HG03432 (cell line): ENCODE measurements around the gene BCL2L12.

Source experiments
- ATAC-seq: cut with Tn5 transposase; IDR thresholded peaks from one replicate; pipeline ENCODE4 v1.9.1; 2021; ENCODE audit warnings: mild to moderate bottlenecking, moderate library complexity; ENCODE audit not compliant: unreplicated experiment

BCL2L12 gene

GRCh38 chr19:49641688-49642491 lies 23.8 kb upstream of the BCL2L12 start, which contains the start of gene SCAF1:
Gene SCAF1 (plus strand): TSS chr19:49642209. CDS start chr19:49645027, 2,818 bp downstream.
- peak; percentile 60 for ATAC-seq

DNA sequence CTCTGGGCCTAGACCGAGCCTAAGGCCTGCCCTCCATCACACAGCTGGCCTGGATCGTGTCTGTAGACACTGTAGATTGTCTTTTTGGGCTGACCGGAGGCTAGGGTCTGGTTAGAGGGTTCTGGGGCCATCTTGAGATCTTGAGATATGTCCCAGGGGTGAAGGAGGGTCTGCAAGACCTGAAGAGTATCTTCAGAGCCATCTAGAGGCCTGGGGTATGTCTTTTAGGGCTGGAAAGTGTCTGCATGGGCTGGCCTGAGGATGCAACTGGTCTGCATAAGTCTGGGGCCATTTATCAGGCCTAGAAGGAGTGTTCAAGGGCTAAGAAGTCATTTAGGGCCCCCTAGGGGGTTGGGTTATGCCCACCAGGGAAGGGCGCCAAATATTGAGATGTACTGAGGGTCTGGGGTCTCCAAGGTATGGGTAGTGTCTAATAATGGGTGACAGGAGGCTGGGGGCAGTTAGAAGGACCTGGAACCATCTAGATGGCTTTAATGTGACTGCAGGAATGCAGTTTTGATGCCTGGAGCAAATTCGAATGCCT lies 23.2 kb upstream of the BCL2L12 start:
- no peak for ATAC-seq

- no peak for ATAC-seq
Measured at GRCh38 chr19:49643466-49643865, 22.3 kb upstream of the BCL2L12 start.

DNA sequence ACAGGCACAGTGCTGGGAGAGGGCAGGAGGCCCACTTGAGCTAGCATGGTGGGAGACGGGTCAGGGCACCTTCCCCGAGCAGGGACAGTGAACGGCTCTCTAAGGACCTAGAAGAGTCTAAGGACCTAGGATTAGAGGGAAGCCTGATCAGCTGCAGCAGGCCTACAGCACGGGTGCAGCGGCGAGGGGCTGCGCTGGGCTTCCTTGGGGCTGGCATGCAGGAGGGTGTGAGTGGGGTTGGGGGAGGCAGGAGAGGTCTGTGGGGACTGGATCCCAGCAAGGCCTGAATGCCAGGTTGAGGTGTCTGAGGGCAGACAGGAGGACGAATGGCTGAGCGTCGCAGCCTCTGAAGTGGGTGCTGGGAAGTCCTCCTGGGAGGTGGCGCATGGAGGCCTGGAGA lies 20.1 kb upstream of the BCL2L12 start:
- no peak for ATAC-seq

DNA sequence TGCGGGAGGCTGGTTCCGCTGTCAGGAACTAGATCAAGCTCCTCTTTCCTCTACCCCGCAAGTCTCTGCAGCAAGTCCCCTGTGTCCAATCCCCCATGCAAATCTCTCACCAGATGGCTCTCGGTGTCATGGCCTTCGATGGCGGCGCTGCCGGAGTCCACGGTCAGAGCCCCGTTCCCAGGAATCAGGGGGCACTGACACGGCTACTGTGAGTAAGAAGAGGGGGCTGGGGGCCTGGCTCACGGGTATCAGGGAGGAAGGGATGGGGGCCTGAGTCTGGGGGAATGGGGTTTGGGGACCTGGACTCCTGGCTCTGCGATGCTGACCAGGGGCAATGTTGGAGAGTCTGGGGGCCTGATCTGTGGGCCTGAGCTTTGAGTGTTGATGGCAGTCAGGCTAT lies 19.7 kb upstream of the BCL2L12 start:
- no peak for ATAC-seq

- ATAC-seq, result no peak
Measured at GRCh38 chr19:49646586-49646985, 19.1 kb upstream of the BCL2L12 start.

DNA sequence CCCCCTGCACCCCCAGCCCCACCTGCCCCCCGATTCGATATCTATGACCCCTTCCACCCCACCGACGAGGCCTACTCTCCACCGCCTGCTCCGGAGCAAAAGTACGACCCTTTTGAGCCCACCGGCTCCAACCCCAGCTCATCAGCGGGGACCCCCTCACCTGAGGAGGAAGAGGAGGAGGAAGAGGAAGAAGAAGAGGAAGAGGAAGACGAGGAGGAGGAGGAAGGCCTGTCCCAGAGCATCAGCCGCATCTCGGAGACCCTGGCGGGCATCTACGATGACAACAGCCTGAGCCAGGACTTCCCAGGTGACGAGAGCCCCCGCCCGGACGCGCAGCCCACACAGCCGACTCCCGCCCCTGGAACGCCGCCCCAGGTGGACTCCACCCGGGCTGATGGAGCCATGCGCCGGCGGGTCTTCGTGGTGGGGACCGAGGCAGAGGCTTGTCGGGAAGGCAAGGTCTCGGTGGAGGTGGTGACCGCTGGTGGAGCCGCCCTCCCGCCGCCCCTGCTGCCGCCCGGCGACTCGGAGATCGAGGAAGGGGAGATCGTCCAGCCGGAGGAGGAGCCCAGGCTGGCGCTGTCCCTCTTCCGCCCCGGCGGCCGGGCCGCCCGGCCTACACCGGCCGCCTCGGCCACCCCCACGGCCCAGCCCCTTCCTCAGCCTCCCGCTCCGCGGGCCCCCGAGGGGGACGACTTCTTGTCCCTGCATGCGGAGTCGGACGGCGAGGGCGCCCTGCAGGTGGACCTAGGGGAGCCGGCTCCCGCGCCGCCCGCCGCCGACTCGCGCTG lies 14.5 kb upstream of the BCL2L12 start:
- no peak for ATAC-seq

GRCh38 chr19:49651820-49652550 lies 13.7 kb upstream of the BCL2L12 start:
- ATAC-seq, result no peak

- ATAC-seq, result no peak
Measured at GRCh38 chr19:49652551-49653465, 12.9 kb upstream of the BCL2L12 start.

GRCh38 chr19:49653466-49653806 lies 12.3 kb upstream of the BCL2L12 start:
- ATAC-seq, result no peak

DNA sequence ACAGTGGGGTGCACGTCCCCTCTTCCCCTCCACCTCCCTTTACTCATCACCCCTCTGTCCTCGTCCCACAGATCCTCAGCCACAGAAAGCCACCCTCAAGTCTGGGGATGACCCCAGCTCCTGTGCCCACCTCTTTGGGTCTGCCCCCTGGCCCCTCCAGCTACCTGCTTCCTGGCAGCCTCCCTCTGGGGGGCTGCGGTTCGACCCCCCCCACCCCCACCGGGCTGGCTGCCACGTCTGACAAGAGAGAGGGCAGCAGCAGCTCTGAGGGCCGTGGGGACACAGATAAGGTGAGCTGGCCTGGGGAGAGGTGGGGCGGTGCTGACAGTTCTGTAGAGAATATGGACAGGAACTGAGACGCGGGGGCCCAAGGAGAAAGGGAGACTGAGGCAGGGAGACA lies 11.2 kb upstream of the BCL2L12 start:
- no peak for ATAC-seq

DNA sequence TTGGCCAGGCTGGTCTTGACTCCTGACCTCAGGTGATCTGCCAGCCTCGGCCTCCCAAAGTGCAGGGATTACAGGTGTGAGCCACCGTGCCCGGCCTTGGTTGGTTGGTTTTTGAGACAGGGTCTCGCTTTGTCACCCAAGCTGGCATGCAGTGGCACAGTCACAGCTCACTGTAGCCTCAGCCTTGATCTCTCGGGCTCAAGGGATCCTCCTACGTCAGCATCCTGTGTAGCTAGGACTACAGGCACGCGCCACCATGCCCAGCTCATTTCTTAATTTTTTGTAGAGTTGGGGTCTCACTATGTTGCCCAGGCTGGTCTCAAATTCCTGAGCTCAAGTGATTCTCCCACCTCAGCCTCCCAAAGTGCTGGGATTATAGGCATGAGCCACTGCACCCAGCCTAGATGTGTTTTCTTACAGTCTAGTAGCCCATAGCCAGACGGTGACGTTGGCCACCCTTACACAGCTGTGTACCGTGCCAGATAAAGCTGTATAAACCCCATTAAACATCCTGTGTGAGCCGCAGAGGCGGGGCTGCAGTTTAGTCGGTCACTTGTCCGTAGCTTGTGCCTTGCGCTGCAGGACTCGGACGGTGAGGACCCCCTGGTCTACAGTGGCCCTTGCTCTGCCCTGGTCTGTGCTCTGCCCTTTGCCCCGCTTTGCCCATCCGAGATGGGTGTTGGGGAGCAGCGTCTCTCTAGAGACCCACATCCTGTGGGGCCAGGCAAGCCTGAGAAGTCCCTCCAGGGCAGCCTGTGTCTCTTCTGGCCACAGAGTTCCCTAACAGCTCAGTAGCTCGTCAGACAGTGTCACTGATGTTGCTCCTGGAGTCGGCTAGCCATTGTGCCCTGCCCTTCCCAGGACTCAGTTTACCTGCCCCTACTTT lies 9.9 kb upstream of the BCL2L12 start:
- no peak for ATAC-seq

GRCh38 chr19:49656456-49657109 lies 9.2 kb upstream of the BCL2L12 start:
- no peak for ATAC-seq

DNA sequence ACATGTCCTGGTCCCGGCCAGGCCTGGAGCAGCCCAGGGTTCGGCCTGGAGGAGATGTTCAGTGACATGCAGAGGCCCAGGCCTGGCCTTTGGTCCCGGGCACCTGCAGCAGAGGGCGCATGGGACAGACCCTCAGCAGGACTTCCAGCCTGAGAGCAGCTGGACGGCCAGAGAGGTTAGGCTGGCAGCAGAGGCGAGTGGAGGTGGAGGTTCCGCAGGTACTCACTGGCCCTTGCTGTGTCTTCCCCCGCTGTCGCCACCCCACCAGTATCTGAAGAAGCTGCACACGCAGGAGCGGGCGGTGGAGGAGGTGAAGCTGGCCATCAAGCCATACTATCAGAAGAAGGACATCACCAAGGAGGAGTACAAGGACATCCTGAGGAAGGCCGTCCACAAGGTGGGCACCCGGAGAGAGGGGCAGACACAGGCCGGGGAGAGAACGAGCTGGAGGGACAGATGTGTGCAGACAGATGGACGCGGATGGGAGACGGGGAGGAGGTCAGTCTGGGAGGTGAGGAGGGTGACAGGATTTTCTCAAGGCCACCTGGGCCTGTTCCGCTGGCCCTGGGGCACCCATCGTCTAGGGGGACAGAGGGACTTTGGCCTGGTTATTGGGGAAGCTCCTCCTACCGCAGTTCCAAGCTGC lies 8.1 kb upstream of the BCL2L12 start:
- ATAC-seq, result no peak

DNA sequence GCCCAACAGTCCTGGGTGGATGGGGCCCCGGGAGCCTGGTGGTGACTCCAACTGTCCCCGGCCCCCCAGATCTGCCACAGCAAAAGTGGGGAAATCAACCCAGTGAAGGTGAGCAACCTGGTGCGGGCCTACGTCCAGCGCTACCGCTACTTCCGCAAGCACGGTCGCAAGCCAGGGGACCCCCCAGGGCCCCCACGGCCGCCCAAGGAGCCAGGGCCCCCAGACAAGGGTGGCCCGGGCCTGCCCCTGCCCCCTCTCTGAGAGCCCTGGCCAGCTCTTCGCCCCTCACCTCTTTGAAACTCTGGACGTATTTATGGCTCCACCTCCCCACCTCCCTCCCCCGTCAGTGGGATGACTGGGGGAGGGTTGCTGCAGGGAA lies 7.6 kb upstream of the BCL2L12 start:
- ATAC-seq, result no peak

DNA sequence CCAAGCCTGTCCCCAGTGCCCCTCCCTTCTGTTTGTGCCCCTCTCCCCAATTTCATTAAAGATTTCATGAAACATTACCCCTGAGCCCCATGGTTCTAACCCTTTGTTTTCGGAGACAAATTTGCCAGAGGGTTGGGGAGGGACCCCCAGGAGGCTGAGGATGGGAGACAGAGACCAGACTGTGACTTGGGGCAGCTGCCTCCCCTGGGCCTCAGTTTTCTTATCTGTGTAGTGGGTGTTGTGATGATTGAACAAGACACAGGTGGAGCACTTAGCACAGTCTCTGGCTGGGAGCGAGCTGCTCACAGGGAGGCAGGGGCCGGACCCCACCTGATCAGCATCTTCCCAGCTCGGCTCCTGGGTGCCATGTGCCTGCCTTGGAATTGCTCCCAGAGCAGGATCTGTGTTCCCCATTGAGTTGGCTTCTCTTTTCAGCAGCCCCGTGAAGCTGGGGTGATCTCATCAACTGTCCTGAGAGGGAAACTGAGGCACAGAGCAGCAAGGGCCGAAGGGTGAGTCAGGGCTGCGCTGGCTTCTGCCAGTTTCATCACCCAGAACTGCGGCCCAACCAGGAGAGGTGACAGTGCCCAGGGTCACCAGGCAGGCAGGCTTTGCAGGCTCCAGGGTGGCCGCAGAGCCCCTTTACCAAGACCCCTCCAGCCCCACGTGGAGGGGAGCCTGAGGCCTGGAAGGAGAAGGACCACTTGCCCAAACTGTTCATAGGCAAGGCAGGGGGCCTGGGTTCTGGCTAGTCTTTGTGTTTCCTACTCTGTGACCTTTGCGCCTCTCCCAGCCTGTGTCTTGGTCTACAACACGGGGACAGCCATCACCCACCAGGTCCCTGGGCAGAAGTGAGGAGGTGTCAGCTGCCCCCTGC lies 6.9 kb upstream of the BCL2L12 start:
- no peak for ATAC-seq

DNA sequence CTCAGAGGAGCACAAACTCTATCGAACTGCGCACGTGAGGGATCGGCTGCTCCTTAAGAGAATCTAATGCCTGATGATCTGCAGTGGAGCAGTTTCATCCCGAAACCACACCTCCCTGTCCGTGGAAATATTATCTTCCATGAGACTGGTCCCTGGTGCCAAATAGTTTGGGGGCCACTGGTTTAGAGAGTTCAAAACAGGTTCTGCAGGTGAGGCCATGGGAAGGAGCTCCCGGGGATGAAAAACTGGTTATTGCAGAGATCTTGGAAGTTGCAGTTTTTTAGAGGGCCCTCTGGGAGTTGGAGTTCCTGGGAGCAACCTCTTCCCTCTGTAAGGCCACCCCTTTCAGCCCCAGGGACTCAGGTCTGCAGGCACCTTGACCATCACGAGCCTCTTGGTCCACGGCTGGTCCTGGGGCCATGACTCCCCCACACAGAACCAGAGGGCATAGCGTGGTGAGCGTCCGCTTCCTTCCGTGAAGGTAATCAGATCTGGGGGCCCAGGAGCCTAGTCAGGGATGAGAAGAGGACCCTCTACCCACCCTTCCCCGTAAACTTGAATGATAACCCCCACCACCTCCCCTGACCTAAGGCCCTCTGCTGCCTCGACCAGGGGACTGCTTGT lies 5.3 kb upstream of the BCL2L12 start:
- no peak for ATAC-seq
